ENCODE results near the gene LTB.

The LTB gene

DNA sequence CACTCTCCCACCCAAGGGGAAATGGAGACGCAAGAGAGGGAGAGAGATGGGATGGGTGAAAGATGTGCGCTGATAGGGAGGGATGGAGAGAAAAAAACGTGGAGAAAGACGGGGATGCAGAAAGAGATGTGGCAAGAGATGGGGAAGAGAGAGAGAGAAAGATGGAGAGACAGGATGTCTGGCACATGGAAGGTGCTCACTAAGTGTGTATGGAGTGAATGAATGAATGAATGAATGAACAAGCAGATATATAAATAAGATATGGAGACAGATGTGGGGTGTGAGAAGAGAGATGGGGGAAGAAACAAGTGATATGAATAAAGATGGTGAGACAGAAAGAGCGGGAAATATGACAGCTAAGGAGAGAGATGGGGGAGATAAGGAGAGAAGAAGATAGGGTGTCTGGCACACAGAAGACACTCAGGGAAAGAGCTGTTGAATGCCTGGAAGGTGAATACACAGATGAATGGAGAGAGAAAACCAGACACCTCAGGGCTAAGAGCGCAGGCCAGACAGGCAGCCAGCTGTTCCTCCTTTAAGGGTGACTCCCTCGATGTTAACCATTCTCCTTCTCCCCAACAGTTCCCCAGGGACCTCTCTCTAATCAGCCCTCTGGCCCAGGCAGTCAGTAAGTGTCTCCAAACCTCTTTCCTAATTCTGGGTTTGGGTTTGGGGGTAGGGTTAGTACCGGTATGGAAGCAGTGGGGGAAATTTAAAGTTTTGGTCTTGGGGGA, 6.1 kb downstream of the LTB start:
- no peak for DNase-seq (ENCODE audit: low spot score)

DNA sequence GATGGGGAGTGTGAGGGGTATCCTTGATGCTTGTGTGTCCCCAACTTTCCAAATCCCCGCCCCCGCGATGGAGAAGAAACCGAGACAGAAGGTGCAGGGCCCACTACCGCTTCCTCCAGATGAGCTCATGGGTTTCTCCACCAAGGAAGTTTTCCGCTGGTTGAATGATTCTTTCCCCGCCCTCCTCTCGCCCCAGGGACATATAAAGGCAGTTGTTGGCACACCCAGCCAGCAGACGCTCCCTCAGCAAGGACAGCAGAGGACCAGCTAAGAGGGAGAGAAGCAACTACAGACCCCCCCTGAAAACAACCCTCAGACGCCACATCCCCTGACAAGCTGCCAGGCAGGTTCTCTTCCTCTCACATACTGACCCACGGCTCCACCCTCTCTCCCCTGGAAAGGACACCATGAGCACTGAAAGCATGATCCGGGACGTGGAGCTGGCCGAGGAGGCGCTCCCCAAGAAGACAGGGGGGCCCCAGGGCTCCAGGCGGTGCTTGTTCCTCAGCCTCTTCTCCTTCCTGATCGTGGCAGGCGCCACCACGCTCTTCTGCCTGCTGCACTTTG, 6.8 kb downstream of the LTB start, which contains the start of gene TNF:
Gene TNF (plus strand): TSS at position 231 of the 567 bp plus-strand sequence. CDS start 177 bp downstream, at position 408.
- no peak for DNase-seq (ENCODE audit: low spot score)

DNA sequence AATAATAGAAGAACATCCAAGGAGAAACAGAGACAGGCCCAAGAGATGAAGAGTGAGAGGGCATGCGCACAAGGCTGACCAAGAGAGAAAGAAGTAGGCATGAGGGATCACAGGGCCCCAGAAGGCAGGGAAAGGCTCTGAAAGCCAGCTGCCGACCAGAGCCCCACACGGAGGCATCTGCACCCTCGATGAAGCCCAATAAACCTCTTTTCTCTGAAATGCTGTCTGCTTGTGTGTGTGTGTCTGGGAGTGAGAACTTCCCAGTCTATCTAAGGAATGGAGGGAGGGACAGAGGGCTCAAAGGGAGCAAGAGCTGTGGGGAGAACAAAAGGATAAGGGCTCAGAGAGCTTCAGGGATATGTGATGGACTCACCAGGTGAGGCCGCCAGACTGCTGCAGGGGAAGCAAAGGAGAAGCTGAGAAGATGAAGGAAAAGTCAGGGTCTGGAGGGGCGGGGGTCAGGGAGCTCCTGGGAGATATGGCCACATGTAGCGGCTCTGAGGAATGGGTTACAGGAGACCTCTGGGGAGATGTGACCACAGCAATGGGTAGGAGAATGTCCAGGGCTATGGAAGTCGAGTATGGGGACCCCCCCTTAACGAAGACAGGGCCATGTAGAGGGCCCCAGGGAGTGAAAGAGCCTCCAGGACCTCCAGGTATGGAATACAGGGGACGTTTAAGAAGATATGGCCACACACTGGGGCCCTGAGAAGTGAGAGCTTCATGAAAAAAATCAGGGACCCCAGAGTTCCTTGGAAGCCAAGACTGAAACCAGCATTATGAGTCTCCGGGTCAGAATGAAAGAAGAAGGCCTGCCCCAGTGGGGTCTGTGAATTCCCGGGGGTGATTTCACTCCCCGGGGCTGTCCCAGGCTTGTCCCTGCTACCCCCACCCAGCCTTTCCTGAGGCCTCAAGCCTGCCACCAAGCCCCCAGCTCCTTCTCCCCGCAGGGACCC, 7.8 kb downstream of the LTB start:
- DNase-seq (ENCODE audit: low spot score) = no peak

DNA sequence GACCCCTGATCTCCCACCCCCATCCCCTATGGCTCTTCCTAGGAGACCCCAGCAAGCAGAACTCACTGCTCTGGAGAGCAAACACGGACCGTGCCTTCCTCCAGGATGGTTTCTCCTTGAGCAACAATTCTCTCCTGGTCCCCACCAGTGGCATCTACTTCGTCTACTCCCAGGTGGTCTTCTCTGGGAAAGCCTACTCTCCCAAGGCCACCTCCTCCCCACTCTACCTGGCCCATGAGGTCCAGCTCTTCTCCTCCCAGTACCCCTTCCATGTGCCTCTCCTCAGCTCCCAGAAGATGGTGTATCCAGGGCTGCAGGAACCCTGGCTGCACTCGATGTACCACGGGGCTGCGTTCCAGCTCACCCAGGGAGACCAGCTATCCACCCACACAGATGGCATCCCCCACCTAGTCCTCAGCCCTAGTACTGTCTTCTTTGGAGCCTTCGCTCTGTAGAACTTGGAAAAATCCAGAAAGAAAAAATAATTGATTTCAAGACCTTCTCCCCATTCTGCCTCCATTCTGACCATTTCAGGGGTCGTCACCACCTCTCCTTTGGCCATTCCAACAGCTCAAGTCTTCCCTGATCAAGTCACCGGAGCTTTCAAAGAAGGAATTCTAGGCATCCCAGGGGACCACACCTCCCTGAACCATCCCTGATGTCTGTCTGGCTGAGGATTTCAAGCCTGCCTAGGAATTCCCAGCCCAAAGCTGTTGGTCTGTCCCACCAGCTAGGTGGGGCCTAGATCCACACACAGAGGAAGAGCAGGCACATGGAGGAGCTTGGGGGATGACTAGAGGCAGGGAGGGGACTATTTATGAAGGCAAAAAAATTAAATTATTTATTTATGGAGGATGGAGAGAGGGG, 8.8 kb downstream of the LTB start:
- no peak for DNase-seq (ENCODE audit: low spot score)

DNA sequence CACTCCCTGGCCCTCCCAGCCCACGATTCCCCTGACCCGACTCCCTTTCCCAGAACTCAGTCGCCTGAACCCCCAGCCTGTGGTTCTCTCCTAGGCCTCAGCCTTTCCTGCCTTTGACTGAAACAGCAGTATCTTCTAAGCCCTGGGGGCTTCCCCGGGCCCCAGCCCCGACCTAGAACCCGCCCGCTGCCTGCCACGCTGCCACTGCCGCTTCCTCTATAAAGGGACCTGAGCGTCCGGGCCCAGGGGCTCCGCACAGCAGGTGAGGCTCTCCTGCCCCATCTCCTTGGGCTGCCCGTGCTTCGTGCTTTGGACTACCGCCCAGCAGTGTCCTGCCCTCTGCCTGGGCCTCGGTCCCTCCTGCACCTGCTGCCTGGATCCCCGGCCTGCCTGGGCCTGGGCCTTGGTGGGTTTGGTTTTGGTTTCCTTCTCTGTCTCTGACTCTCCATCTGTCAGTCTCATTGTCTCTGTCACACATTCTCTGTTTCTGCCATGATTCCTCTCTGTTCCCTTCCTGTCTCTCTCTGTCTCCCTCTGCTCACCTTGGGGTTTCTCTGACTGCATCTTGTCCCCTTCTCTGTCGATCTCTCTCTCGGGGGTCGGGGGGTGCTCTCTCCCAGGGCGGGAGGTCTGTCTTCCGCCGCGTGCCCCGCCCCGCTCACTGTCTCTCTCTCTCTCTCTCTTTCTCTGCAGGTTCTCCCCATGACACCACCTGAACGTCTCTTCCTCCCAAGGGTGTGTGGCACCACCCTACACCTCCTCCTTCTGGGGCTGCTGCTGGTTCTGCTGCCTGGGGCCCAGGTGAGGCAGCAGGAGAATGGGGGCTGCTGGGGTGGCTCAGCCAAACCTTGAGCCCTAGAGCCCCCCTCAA, 9.9 kb downstream of the LTB start, which contains the start of gene LTA:
Gene LTA (plus strand): TSS at position 249 of the 871 bp plus-strand sequence. CDS start 454 bp downstream, at position 703.
- no peak for DNase-seq (ENCODE audit: low spot score)

DNA sequence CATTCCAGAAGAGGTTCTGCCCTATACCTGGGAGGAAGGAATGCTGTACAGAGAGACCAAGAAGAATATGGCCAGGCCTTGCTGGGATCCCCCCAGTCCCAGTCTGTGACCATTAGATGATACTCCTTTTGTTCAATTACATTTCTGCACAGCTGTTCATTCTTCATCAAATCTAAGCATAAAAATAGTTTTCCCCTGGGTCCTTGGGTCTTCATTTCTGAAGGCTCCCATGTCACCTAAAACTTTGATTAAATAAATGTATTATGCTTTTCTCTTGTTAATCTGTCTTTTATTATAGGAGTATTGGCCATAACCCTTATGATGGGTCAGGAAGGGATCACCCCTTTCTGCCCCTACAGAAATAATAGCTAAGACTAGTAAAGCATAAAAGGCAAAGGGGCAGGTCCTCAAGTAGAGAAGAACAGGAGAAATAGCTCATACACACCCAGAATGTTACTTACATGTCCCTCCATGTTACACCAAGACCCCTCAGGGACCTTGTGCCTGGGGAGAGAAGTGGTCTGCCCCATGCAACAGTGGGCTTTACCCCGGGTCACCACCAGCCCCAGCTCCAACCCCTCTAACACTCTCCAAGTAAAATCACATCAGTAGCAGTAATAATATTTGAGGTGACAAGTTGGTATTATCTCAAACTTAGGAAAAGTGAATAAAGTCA, 12.2 kb downstream of the LTB start:
- DNase-seq (ENCODE audit: low spot score) = no peak

DNA sequence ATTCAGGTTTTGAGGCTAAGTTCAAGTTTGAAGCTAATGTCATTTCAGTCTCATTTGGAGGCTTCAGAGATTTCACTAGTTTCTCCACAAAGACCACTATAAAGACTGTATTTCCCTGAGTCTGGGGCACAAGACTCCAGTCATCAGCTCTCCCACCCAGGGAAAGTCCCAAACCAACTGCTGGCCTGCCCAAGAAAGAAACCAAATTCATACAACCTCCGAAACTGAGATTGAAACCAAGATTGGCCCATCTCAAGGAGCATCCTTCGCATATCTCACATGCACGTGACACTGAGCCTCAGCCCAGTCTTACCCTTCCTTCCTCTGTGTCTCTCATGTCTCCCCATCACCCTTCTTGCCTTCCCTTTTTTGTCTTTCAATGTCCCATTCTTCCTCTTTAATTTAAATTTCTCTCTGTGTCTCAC, 13.7 kb downstream of the LTB start:
- DNase-seq (ENCODE audit: low spot score) = no peak

DNA sequence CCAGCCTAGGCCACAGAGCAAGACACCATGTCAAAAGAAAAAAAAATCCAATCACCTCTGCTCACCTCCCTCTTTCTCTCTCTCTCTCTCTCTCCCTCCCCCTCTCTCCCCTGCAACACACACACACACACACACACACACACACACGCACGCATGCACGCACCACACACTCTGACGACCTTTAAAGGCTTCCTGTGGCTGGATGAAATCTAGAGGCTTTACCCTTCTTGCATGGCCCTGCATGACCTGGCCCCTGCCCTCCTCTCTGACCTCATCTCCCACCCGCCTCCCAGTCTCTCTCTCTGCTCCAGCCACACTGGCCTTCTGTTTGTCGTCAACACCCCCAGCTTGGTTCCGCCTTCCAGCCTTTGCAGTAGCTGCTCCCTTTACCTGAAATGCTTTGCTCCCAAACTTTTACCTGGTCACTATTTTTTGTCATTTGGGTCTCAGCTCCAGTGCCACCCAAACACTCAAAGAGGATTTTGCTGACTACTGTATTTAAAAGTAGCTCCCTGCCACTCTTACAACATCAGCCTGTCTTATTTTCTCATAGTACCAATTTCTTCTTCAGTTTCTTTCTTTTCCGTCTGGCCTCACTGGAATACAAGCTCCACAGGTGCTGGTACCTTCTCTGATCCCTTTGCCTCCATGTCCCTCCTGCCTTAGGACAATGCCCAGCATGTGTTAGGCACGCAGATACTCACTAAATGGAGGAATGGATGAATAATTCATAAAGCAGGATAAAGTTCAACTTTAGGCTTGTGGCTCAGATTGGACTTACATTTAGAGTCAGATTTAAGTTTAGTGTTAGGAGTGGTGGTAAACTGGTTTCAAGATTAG, 14.5 kb downstream of the LTB start:
- DNase-seq (ENCODE audit: low spot score) = no peak

DNA sequence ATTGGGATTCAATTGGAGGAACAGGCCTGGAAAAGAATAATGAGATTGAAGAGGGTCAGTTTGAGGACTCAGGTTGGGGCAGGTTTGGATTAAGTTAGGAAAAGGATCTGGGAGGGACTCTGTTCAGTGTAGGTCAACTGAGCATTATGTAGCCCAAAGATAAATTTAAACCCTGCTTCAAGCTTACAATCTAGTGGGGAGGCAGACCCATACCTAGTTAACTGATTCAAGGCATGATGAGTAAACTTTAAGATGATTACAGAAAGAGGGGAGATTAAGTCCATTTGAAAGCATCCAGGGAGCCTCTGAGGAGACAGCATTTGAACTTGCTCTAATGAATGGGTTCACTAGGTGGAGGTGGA, 21.5 kb downstream of the LTB start:
- DNase-seq (ENCODE audit: low spot score) = no peak

DNA sequence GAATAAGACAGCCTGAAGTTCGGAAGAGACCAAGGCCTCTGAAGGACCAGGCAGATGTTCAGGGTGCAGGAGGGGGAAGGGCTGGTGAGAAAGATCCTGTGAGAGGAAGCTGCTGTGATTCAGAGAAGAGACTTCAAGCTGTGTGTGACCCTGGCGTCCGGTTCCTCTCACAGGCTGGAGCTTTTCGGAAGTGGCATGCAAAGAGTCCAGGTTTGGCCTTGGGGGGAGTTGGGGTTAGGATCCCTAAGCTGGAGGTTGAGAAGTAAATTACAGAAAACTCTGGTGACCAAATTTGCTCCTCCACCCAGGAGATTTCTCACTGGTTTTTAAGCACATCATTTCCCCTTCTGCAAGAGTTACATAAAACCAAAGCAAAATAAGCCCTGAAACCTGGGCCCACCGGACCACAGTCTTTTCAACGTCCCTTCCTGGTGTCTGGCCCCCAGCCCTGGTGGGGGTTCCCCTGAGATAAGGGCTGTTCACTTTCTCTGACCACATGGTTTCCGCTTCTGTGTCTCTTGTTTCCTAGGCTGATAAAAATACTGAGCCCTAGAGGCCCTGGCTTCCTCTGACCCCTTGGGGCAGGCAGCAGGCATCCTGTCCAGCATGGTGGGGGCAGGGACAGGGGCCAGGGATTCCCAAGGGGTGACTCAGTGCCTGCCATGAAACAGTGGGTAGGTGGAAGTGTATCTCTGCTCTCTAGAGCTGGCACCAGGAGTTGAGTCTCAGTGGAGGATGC, 22.1 kb downstream of the LTB start:
- DNase-seq (ENCODE audit: low spot score) = no peak

DNA sequence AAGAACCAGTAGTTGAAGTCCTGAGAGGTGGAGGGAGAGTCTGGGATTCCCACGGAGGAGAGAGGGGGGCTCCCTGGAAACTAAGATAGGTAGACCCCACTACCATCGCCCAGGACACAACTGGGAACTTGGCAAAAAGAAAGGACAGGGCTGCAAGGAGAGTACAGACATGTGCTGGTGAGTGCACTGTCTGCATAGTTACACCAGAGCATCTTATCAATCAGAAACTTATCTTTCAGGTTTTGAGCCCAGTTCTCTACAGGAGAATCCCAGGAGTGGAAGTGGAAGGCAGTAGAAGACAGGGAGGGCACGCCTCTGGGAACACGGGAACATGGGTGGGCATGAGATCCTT, 22.6 kb downstream of the LTB start:
- no peak for DNase-seq (ENCODE audit: low spot score)

DNA sequence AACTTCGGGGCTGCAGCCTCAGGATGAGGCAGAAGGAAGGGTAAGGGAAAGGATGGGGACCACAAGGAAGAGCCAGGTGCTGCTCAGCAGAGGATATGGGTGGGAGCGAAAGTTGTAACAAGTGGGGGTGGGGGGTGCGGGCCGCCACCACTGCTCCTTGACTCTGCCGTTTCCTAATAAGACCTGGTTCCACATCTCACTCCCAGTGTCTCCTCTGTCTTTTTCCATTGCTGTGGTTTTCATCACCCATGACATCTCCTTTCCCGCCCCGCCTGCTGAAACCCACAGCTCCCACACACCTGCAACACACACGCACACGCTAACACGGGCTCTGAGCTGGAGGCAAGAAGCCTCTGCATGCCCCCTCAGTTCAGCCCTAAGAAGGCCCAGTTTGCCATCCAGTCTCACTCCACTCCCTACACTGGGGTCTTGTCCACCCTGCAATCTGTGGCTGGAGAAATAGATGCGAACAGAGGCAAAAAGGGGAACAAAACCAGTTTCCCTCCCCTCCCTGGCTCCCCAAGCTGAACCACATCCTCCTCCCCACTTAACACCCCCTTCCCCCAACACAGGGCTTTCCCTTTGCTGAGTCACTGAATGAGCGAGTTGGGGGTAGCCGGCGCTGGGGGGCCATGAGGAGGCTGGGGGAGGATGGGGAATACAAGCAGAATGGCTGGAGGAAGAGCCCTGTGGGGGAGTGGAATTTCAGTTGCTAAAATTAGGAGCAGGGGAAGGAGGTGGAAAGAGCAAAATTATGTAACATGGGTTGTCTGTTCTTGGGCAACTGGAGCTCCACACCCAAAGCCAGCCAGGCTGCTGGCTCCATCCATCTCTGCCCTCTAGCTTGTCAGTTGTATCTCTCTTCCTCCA, 23.4 kb downstream of the LTB start:
- no peak for DNase-seq (ENCODE audit: low spot score)

DNA sequence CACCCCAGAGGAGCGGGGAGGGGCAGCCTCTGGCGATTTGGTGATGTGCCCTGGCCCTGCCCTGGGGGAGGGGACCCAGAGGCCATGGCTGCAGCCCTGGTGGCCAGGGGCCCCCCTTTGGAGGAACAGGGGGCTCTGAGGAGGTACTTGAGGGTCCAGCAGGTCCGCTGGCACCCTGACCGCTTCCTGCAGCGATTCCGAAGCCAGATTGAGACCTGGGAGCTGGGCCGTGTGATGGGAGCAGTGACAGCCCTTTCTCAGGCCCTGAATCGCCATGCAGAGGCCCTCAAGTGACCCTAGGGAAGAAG, 24.0 kb downstream of the LTB start:
- no peak for DNase-seq (ENCODE audit: low spot score)

DNA sequence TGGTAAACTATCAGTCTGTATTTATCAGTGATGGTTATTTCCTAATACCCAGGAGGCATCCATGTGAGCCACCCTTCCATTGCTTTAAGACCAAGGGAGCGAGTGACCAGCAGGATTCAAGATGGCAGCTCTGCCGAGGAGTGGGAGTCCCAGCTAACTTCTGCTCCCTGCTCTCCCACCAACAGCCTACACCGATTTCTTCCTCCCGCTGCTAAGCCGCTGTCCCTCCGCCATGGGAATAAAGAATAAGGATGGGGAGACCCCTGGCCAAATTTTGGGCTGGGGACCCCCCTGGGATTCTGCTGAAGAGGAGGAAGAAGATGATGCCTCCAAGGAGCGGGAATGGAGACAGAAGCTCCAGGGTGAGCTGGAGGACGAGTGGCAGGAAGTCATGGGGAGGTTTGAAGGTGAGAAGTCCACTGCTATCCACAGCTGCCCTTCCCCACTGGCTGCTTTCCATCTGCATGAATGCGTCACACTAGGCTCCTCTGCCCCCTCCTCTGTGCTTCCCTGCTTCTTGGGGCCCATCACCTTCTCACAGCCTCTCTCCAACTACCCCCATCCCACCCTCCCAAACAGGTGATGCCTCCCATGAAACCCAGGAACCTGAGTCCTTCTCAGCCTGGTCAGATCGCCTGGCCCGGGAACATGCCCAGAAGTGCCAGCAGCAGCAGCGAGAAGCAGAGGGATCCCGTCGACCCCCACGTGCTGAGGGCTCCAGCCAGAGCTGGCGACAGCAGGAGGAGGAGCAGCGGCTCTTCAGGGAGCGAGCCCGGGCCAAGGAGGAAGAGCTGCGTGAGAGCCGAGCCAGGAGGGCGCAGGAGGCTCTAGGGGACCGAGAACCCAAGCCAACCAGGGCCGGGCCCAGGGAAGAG, 24.5 kb downstream of the LTB start:
- no peak for DNase-seq (ENCODE audit: low spot score)

DNA sequence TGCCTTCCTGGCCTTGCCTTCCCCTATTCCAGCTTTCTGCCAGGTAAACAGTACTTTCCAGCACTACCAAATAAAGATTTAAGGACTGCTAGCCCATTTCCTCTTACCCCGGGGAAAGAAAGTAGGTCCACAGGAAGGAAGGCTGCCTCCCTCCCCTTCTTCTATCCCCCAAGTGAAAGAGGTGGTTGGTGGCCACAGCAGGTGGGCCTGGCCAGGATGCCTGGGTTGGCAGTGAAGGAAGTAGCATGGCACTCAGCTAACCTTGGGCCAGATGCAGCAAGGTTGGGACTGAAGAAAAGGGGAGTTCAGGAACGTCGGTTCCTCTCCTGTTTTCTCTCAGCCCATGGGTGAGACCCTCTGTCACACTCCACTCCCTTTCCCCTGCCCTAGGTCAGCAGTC, 25.9 kb downstream of the LTB start:
- DNase-seq (ENCODE audit: low spot score) = no peak

DNA sequence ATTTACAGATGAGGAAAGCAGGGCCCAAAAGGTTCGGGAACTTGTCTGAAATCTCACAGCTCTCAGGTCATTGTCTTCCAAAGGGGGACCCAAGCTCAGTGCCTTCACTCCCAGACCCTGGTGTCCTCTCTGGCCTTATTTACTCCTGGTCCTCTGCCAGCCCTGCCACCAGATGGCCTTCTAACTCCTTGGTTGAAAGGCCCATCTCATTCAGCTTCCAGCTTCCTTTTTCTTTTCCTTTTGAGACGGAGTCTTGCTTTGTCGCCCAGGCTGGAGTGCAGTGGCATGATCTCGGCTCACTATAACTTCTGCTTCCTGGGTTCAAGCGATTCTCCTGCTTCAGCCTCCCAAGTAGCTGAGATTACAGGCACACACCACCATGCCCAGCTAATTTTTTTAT, 30.9 kb downstream of the LTB start:
- DNase-seq (ENCODE audit: low spot score) = peak; percentile 58

DNA sequence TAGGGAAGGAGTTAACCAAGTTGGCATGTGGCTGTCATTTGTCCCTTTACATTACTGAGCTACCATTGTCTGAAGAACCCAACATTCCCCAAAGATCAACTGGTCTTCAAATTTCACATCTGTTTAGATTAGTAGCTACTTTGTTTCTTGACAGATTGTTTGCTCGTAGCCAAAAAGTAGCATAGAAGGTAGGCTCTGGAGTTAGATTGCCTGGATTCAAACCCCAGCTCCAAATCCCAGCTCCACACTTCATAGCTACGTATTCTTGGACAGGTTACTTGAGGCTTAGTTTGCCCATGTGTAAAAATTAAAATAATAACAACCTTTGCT, 33.7 kb downstream of the LTB start:
- DNase-seq (ENCODE audit: low spot score) = no peak

All from ecto neural progenitor cell (in vitro differentiated cells).